Measurements from ENCODE around the gene CNTNAP3.
"Not testable (repeated sequence)": the region's sequence is repeated elsewhere in the genome, so short reads cannot be mapped to it uniquely, and the experiment has no call there.

The CNTNAP3 gene

GRCh38 chr9:39287980-39288379 lies at the start of gene CNTNAP3:
CNTNAP3 (minus strand) TSS chr9:39288167; CDS start chr9:39288064, 103 bp downstream.
- in situ Hi-C loops (cut with HindIII; ENCODE audit: low sequenced_read_pairs) = not testable (repeated sequence)
- DNase-seq (ENCODE audit: low read depth, low spot score) = peak; percentile 14
- peak within 1 kb of the TSS; percentile 32 for H3K4me3 ChIP-seq (ENCODE audit: low read depth, low read length)

GRCh38 chr9:39279995-39280394 lies 8.0 kb downstream of the CNTNAP3 start:
- H3K4me3 ChIP-seq (ENCODE audit: low read depth, low read length); DNase-seq (ENCODE audit: low read depth, low spot score); in situ Hi-C loops (cut with HindIII; ENCODE audit: low sequenced_read_pairs): not testable (repeated sequence)

GRCh38 chr9:39242513-39242912 lies 45.5 kb downstream of the CNTNAP3 start:
- DNase-seq (ENCODE audit: low read depth, low spot score); in situ Hi-C loops (cut with HindIII; ENCODE audit: low sequenced_read_pairs); H3K4me3 ChIP-seq (ENCODE audit: low read depth, low read length): not testable (repeated sequence)

GRCh38 chr9:39232130-39232991 lies 55.6 kb downstream of the CNTNAP3 start:
- DNase-seq (ENCODE audit: low read depth, low spot score); H3K4me3 ChIP-seq (ENCODE audit: low read depth, low read length); in situ Hi-C loops (cut with HindIII; ENCODE audit: low sequenced_read_pairs): not testable (repeated sequence)

GRCh38 chr9:39215976-39216375 lies 72.0 kb downstream of the CNTNAP3 start:
- DNase-seq (ENCODE audit: low read depth, low spot score); H3K4me3 ChIP-seq (ENCODE audit: low read depth, low read length); in situ Hi-C loops (cut with HindIII; ENCODE audit: low sequenced_read_pairs): not testable (repeated sequence)

GRCh38 chr9:39209773-39210172 lies 78.2 kb downstream of the CNTNAP3 start:
- in situ Hi-C loops (cut with HindIII; ENCODE audit: low sequenced_read_pairs); H3K4me3 ChIP-seq (ENCODE audit: low read depth, low read length): not testable (repeated sequence)

GRCh38 chr9:39206643-39207042 lies 81.3 kb downstream of the CNTNAP3 start:
- DNase-seq (ENCODE audit: low read depth, low spot score); in situ Hi-C loops (cut with HindIII; ENCODE audit: low sequenced_read_pairs); H3K4me3 ChIP-seq (ENCODE audit: low read depth, low read length): not testable (repeated sequence)

More at GRCh38 chr9:39209773-39210172, 78.2 kb downstream of the CNTNAP3 start:
- DNase-seq (ENCODE audit: low read depth, low spot score) = not testable (repeated sequence)

GRCh38 chr9:39205842-39206241 lies 82.1 kb downstream of the CNTNAP3 start:
- H3K4me3 ChIP-seq (ENCODE audit: low read depth, low read length); in situ Hi-C loops (cut with HindIII; ENCODE audit: low sequenced_read_pairs); DNase-seq (ENCODE audit: low read depth, low spot score): not testable (repeated sequence)

GRCh38 chr9:39200412-39200811 lies 87.6 kb downstream of the CNTNAP3 start:
- in situ Hi-C loops (cut with HindIII; ENCODE audit: low sequenced_read_pairs); DNase-seq (ENCODE audit: low read depth, low spot score): not testable (repeated sequence)

GRCh38 chr9:39198000-39198709 lies 89.8 kb downstream of the CNTNAP3 start:
- DNase-seq (ENCODE audit: low read depth, low spot score); H3K4me3 ChIP-seq (ENCODE audit: low read depth, low read length); in situ Hi-C loops (cut with HindIII; ENCODE audit: low sequenced_read_pairs): not testable (repeated sequence)

More at GRCh38 chr9:39200412-39200811, 87.6 kb downstream of the CNTNAP3 start:
- H3K4me3 ChIP-seq (ENCODE audit: low read depth, low read length) = not testable (repeated sequence)

GRCh38 chr9:39171370-39171769 lies 116.6 kb downstream of the CNTNAP3 start:
- H3K4me3 ChIP-seq (ENCODE audit: low read depth, low read length); DNase-seq (ENCODE audit: low read depth, low spot score); in situ Hi-C loops (cut with HindIII; ENCODE audit: low sequenced_read_pairs): not testable (repeated sequence)

GRCh38 chr9:39157714-39158113 lies 130.3 kb downstream of the CNTNAP3 start:
- DNase-seq (ENCODE audit: low read depth, low spot score); H3K4me3 ChIP-seq (ENCODE audit: low read depth, low read length); in situ Hi-C loops (cut with HindIII; ENCODE audit: low sequenced_read_pairs): not testable (repeated sequence)

- DNase-seq (ENCODE audit: low read depth, low spot score); H3K4me3 ChIP-seq (ENCODE audit: low read depth, low read length); in situ Hi-C loops (cut with HindIII; ENCODE audit: low sequenced_read_pairs): not testable (repeated sequence)
Observed at GRCh38 chr9:39132826-39133552, 155.0 kb downstream of the CNTNAP3 start.

- H3K4me3 ChIP-seq (ENCODE audit: low read depth, low read length); in situ Hi-C loops (cut with HindIII; ENCODE audit: low sequenced_read_pairs); DNase-seq (ENCODE audit: low read depth, low spot score): not testable (repeated sequence)
Observed at GRCh38 chr9:39121401-39121800, 166.6 kb downstream of the CNTNAP3 start.

GRCh38 chr9:39111746-39112145 lies 176.2 kb downstream of the CNTNAP3 start:
- H3K4me3 ChIP-seq (ENCODE audit: low read depth, low read length); in situ Hi-C loops (cut with HindIII; ENCODE audit: low sequenced_read_pairs); DNase-seq (ENCODE audit: low read depth, low spot score): not testable (repeated sequence)

Measured in astrocyte of the spinal cord (primary cell).